ENCODE data around the gene SIM2.

The SIM2 gene

DNA sequence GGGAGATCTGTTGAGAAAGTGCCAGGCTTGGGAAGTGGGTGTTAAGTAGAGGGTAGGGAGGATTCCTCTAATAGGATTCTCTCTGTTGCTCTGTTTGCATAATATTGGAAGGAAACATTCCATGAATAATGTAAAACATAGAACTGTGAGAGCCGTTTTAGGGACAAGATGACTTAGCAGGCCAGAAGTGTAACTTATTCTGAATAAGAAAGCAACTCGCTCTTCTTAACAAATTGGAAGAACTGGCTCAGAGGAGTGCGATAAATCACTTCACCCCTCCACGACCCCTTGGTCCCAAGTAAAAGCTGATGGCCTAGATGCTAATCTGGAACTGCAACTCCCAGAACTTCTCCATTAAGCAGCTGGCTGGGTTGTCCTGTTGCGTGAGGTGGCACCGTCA is 19.1 kb downstream of the SIM2 start:
- no peak for DNase-seq

DNA sequence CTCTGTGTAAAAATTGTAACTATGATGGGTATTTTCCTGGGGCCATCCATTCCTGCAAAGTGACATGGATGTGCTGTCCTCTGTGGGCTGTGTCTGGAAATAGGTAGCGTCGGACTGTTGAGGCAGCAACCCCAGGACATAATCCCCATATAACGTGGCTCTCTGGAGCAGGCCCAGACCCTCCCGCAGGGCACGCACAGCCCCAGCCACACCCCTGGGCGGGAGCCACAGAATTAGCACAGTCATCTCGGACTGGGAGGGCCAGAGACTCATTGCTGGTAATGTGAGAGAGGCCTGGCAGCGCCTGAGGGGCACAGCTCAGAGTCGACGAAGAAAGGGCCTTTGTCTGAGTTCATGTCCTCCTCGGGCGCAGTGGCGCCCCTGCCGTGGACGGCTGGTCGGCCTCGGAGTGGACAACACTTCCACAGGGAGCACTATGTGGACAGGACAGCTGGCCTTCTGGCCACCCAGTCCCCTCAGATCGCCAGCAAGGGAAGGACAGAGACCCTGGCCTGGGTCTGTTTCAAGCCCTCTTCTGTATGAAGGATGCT is 20.1 kb downstream of the SIM2 start:
- no peak for DNase-seq

DNA sequence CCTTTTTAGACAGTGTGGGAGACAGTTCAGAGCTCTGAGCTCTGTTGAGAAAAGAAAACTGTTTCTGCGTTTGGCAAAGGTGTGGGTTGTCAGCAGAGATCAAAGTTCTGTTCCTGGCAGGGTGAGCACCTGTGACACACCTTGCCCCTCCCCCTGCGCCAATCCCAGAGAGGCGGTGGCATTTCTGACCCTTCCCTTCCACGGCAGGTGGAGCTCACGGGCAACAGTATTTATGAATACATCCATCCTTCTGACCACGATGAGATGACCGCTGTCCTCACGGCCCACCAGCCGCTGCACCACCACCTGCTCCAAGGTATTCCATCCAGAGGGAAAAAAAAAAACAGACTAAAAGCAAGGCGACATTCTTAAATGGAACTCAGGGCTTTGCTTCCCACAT is 20.7 kb downstream of the SIM2 start:
- no peak for DNase-seq

DNA sequence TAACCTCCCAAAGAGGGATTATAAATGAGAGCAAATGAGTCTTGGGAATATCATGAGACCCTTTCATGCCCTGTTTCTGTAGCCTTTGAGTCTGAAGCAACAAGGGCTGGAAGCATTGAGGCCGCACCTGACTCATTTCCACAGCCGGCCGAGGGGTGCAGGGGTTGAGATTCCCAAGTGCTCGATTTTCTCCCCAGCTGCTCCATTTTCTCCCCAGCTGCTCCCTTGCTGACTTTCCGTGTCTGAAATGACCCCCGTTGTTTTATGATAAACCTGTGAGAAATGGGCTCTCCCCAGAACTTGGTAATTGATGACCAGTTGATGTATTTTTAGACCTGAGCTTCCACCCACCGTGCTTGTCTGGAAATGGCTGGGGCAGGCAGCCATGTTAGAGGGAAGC is 22.9 kb downstream of the SIM2 start:
- DNase-seq: no peak

DNA sequence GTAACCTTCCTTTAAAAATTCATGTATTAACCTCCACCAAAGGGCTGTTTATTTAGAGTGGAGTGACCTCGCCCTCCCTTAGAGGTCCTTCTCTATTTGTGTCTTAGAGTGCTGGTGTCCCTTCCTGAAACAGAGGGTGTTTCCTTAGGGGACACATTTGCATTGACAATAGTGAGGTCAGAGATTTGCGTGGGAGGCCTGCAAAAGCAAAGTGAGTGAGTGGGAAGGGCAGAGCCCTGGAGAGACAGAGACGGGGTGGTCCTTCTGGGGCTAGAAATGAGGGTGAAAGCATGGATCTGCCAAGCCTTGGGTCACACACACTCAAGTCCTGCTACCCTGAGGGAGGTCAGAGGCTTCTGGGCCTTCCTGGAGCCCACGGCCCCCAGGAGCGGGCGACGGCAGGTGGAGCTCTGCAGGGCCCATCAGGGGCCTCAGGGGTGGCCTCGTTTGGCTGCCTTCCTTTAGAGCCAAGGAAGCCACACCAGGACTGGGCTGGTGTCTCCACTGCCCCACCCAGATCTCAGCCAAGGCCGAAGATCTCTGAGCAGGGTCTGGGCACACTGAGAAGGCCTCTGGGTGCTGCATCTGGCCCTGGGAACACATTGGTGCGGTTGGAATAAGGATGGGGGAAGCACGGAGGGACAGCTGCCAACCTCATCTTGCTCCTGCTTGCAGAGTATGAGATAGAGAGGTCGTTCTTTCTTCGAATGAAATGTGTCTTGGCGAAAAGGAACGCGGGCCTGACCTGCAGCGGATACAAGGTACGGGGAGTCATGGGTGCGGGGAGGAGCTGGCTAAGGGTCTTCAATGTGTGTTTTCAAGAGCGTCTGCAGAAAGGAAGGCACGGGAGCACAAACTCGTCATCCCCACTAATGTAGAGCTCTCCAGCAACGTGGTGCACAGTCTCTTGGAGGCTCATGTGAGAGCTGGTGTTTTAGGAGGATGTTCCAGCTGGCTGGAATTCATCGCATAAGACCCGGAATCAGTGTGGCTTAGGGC is 23.8 kb downstream of the SIM2 start:
- DNase-seq: no peak

DNA sequence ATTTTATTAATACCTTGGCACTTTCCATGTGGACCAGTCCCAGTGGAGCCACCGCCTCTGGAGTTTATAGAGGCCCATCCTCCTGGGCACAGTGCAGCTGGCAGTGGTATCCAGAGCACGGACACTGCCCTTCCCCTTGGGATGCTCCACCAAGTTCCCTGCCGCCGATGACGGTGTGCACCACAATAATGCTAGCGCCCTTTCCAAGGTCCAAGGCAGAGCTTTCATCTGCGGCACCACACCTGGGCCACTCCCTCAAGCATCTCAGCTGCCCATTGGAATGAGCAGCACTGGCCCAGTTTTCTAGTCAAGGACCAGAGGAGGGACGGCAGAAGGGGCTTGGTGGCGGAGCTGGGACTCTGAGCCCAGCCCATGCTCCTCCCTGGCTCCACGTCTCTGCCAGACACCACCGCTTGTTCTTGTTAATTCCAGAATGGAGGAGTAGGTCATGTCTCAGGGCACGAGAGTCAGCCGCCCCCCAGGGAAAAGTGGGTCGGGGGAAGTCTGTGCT is 24.5 kb downstream of the SIM2 start:
- no peak for DNase-seq

DNA sequence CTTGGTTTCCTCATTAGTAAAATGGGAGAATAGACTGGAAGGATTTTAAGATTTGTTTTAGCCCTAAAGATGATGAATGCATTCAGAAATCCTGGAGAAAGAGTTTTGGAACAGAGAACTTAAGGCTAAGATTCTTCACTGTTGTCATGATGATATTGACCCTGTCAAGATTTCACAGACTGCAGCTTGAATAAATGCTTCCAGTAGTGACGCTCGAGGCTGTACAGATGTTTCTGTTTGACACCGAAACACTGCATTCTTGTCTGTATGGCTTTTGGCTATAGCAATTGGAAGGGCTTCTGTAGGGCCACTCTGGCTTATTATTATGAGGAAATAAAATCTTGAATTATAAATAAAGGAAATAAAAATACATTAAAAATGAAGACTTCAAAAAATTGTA is 25.7 kb downstream of the SIM2 start:
- no peak for DNase-seq

DNA sequence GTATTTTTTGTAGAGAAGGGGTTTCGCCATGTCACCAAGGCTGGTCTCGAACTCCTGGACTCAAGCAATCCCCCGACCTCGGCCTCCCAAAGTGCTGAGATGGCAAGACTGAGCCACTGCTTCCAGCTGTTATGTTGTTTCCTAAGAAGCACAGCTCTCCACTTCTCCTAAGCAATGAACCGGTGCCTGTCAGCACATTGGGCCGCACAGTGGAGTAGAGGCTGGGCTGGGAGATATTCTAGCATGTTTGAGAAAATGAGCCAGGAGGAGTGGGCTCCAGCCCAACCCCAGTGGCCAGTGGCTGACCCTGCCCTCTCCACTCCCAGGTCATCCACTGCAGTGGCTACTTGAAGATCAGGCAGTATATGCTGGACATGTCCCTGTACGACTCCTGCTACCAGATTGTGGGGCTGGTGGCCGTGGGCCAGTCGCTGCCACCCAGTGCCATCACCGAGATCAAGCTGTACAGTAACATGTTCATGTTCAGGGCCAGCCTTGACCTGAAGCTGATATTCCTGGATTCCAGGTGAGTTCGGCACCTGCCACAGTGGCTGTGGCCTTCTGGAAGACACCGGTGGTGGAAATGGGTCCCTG is 27.0 kb downstream of the SIM2 start:
- DNase-seq: no peak

DNA sequence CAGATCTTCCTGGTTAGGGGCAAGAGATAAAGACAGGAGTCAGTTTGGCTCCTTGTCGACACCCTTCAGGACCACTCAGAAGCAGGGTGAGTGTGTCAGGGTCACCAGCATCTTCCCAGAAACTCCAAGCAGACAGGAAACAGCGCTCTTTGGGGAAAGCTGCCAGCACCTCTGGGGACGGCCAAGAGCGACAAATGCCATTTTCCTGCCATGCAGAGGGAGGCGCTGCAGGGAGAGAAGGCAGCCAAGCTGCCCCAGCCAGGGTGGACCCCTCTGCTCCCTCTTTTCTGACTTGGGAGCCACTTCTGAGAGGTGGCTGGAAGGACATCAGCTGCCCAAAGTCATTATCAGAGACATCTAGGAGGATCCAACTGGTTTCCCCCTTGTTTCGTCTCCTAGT is 29.0 kb downstream of the SIM2 start:
- no peak for DNase-seq

DNA sequence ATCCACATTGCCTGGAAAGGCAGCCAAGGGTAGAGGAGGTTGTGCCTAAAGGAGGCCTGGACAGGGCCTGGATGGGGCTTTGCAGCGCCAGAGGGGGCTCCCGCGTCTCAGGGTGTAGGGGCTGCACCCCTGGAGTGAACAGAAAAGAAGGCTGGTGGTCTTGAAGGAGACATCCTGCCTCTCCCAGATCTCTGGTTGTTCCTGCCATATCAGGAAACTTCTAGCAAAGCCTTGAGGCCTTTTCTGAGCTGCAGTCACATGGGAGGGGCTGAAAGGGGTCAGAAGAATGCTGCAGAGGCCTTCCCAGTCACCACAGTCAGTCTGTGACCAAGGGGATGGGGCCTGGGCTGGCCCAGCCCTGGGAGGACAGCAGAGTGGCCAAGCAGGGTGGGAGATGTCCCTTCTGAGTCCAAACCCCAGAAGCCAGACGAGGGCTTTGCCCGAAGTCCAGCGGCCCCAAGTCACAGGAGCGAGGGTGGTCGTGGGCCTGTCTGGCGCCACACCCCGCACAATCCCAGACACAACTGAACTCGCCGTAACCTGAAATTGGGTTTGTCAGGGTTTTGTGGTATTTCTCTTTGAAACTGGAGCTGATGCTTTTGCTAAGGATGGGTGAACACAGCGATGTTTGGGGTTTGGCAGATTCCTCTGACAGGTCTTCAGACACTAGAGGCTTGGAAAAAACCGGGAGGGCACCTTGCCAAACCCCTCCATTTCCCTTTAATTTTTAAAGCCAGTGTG is 29.6 kb downstream of the SIM2 start:
- DNase-seq: no peak

DNA sequence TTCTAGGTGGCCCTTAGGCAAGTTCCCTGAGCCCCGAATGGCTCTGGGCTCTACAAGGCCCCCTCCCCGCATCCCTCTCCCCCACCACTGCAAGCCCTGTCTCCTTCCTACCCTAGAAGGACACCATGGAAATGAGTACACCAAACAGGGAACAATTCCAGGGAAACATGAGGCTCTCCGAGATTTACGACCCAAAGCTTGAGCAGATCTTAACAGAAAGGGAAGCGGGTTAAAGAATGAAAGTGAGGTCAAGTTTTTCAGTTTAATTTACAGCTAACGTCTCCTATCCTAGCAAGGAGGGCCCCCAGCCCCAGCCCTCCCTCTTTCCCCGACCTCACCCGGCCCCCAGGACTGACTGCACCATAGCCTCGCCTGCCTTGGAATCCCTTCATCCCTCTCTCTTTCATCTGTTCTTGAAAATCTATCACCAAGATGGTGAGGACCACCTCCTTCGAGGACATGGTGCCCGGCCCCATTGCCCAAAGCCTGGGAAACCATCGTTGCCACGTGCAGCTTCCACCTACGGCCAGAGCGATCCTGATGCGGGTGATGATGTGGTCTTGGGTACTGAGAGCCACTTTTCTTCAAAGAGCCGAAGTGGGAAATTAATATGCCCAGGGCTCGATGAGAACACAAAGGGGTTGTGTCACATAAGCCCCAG is 30.5 kb downstream of the SIM2 start:
- no peak for DNase-seq

DNA sequence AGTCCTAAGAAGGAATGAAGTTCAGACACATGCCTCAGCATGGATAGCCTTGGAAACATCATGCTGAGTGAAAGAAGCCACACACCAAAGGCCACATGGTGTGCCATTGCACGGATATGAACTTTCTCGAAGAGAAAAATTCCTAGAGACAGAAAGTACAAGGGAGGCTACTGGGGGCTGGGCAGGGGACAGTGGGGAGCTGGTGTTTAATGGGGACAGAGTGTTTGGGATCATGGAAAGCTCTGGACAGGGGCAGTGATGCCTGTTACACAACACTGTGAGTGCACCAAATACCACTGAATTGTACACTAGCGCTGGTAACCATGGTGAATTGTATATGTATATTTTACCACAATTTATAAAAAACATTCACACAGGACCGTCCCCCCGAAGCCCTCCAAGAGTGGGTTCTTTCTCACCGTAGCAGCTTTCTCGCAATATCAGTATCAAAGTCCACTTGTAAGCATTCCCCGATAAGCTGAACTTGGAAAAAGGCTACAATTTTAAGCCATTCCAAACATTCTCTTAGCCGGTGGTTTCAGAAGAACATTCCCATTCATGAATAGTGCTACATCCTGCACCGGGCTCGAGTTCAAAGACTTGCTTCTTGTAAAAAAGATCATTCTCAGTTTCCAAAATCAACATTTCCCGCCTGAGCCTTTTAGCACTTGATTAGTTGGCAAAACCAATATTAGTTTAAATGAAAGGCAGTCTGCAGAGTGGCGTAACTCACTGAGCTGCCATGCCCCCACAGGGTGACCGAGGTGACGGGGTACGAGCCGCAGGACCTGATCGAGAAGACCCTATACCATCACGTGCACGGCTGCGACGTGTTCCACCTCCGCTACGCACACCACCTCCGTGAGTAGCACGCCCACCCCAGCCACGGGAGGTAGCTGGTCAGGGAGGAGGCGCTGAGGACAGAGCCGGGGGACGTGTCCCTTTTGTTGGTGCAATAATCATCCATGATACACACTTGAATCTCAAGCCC is 31.7 kb downstream of the SIM2 start:
- no peak for DNase-seq

DNA sequence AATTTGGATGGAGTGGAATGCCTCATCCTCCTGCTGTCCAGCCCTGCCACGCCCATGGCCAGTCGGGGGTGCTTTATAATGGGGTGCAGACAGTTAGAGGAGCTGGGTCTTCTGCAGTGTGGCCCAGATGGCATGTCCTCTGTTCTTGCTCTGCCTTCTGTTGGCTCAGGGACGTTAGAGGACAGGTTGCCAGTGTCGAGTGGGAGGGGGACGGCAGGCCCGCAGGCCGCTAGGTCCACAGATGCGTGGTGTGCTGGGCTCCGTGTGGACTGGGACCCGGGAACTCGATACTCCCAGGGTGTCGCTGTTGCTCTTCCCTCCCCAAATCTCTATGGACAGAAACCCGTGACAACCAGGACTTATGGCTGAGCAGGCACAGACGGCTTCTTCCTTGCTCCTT is 33.3 kb downstream of the SIM2 start:
- no peak for DNase-seq

DNA sequence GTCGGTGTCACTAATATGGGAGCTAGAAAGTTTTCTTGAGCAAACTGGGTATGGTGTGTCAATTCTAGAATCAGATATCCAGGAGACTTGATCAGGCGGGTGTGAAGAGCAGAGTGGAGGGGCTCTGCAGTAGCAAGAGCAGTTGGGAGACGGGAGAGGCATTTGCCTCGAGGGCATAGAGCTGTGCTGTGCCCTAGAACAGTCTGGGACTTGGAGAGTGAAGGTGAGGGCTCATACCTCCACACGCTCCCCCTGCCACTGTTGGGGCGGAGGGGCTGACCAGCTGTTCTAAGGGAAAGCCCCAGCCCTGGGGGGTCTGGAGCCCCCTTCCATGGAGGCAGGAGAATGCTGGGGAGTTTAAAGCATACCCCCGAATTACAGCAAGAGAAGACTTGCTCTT is 33.8 kb downstream of the SIM2 start:
- no peak for DNase-seq

DNA sequence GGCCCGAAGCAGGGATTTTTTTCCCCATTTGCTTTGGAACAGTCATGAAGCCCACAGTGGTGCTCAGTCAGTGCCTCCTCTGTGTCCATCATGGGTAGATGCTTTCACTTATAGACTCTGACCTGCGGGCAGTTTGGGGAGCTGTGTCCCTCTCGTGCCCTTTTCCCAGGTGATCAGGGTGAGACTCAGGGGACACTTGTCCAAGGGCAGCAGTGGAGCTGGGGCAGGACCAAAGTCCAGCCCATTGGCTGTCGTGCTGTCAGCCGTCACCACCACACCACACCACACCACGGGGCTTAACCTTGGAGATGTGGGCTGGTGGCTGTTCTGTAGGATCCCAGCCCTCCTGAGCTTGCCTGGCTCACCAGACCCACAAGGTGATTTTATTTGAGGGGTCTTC is 34.9 kb downstream of the SIM2 start:
- no peak for DNase-seq

DNA sequence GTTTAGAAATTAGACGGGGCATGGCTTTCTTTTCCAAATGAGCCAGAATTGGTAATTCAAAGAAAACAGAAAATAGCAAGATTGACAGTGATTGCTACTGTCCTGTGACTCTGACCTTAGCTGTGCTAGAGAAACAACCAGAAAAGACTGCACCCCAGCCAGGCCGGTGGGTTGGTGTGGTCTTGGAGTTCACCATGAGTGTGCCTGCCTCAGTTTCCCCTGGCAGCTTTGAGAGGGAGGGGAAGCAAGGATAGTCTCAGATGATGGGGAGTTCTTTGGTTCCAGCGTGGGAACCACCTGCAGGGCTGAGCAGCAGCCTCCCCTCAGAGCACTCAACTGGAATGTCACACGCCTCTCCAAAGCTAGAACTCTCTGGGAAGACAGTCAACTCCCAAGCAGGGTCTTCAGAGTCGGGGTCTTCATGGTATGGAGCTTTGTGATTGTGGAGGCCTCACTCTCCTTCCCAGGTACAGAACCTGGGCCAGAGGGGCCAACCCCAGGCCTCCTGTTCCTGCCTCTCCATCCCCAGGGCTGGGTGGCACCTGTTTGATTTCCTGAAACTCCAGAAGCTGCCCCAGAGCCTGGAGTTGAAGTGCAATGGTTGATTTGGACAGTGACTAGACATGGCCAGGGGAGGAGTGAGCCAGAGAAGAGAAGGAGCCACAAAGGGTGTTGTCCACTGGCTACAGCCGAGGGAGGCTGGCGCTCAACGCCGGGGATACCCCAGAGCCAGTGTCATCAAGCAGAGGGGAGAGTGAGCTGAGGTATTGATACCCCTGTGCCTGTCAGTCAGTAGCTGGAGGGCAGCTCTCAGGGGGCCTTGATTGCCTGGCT is 35.7 kb downstream of the SIM2 start:
- no peak for DNase-seq

DNA sequence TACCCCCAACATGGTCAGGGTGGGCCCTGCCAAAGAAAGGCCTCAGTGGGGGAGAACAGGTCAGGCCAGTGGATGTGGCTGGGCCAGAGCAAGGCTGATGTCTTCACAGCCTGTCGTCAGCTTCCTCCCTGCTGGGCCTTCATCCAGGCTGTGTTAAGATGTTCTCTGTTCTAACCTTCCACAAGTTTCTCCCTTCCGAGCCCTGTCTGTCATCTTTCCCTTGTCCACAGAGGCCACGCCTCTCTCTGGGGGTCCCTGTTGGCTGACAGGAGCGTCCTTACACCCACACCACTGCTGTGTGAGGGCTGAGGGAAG is 36.2 kb downstream of the SIM2 start:
- no peak for DNase-seq

DNA sequence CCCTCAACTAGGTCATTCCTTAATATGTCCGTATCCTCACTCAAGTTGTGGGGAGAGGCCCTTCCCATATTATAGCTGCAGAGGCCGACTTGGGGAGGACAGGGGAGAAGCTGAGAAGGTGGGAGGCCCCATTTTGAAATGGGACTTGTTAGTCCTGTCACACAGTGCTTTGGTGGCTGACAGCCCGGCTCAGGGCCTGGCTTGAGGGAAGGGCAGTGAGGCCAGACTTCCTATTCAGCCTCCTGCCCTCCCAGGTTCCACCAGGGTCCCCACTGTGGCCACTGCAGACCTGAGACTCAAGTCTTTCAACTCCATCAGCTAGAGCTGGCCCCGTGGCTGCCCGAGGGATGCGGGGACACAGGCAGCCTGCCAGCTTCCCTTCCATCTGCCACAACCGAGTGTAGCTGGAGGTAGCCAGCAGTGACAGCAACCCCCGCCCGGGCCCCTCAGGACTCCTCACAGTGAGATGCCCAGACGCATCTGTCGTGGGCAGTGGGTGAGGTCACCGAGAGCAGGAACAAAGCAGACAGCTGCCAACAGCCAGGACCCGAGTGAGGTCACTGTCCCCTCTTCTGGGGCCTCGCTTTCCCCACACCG is 36.9 kb downstream of the SIM2 start:
- DNase-seq: no peak

DNA sequence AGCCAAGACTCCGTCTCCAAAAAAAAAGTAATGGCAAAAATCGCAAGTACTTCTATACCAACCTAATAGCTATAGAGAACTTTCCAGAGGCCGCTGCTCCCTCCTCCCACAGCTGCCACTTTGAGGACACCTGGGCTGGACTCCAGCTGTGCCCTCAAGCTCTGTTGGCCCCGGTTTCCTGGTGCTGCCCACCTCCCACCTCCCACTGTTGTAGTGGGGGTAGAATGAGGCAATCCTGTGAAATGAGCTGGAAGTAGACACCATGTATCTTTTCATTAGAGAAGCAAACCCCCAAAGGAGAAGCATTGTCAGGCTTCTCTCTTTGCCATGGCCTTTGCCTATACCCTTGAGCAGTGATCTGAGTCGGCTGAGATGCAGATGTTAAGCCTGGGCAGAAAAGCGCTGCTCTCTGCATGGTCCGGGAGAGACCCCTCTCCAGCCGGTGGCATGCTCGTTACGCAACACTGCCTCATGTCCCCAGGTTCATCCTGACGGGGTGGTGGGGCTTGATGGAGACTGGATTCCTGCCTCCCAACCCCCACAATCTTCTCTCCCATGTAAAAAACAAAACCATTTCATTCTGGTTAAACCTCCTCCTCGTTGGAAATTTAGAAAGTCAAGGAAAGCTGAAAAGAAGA is 39.7 kb downstream of the SIM2 start:
- no peak for DNase-seq

DNA sequence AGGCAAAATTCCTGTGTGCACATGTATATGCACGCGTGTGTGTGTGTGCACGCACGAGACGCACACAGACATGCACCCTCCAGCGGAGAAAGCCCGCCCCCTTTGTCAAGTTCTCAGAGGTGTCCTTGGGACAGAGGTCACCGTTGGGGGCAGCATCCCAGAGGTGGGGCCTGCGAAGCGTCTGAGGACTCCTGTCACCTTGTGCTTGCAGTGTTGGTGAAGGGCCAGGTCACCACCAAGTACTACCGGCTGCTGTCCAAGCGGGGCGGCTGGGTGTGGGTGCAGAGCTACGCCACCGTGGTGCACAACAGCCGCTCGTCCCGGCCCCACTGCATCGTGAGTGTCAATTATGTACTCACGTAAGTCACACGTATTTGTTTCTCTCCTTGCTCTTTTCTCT is 42.6 kb downstream of the SIM2 start:
- no peak for DNase-seq

All from COR-L47 (cell line).